Measurements from ENCODE around the gene UHRF1. TPM values are rescaled to one million over a fixed set of nuclear protein-coding genes. Genes with fewer than 3 reads are reported as not detected.
"Not testable (repeated sequence)": the region's sequence is repeated elsewhere in the genome, so short reads cannot be mapped to it uniquely, and the experiment has no call there.

UHRF1 gene
- 4.5 TPM for total RNA-seq

- DNase-seq (ENCODE audit: low spot score): no peak
Observed at GRCh38 chr19:4909156-4909896, at the start of gene UHRF1. UHRF1 (plus strand) TSS chr19:4909501; CDS start chr19:4910886, 1,385 bp downstream.

- no peak for DNase-seq (ENCODE audit: low spot score)
Observed at GRCh38 chr19:4859697-4860096, 49.6 kb upstream of the UHRF1 start.

GRCh38 chr19:4861147-4861546 is 48.2 kb upstream of the UHRF1 start:
- peak; percentile 84 for DNase-seq (ENCODE audit: low spot score)

- peak; percentile 51 for DNase-seq (ENCODE audit: low spot score)
Observed at GRCh38 chr19:4866595-4867424, 42.5 kb upstream of the UHRF1 start.

GRCh38 chr19:4867534-4868285 is 41.6 kb upstream of the UHRF1 start, which contains the start of gene PLIN3:
PLIN3 (minus strand) TSS chr19:4867667; CDS start chr19:4861394, 6,273 bp downstream.
- peak; percentile 95 for DNase-seq (ENCODE audit: low spot score)

- no peak for DNase-seq (ENCODE audit: low spot score)
Observed at GRCh38 chr19:4868286-4868834, 40.9 kb upstream of the UHRF1 start.

GRCh38 chr19:4870025-4870700 is 39.1 kb upstream of the UHRF1 start:
- no peak for DNase-seq (ENCODE audit: low spot score)

- no peak for DNase-seq (ENCODE audit: low spot score)
Observed at GRCh38 chr19:4871711-4872110, 37.6 kb upstream of the UHRF1 start.

GRCh38 chr19:4873930-4874329 is 35.4 kb upstream of the UHRF1 start:
- DNase-seq (ENCODE audit: low spot score): no peak

- no peak for DNase-seq (ENCODE audit: low spot score)
Observed at GRCh38 chr19:4877753-4878490, 31.4 kb upstream of the UHRF1 start.

GRCh38 chr19:4878491-4878968 is 30.8 kb upstream of the UHRF1 start:
- no peak for DNase-seq (ENCODE audit: low spot score)

- no peak for DNase-seq (ENCODE audit: low spot score)
Observed at GRCh38 chr19:4879041-4879440, 30.3 kb upstream of the UHRF1 start.

- not testable (repeated sequence) for DNase-seq (ENCODE audit: low spot score)
Observed at GRCh38 chr19:4882874-4883273, 26.4 kb upstream of the UHRF1 start.

- DNase-seq (ENCODE audit: low spot score): not testable (repeated sequence)
Observed at GRCh38 chr19:4884993-4885392, 24.3 kb upstream of the UHRF1 start.

- not testable (repeated sequence) for DNase-seq (ENCODE audit: low spot score)
Observed at GRCh38 chr19:4887803-4888202, 21.5 kb upstream of the UHRF1 start.

- no peak for DNase-seq (ENCODE audit: low spot score)
Observed at GRCh38 chr19:4889034-4889815, 20.1 kb upstream of the UHRF1 start.

- DNase-seq (ENCODE audit: low spot score): no peak
Observed at GRCh38 chr19:4891066-4891465, 18.2 kb upstream of the UHRF1 start.

- not testable (repeated sequence) for DNase-seq (ENCODE audit: low spot score)
Observed at GRCh38 chr19:4892962-4893361, 16.3 kb upstream of the UHRF1 start.

- no peak for DNase-seq (ENCODE audit: low spot score)
Observed at GRCh38 chr19:4896372-4896771, 12.9 kb upstream of the UHRF1 start.

- no peak for DNase-seq (ENCODE audit: low spot score)
Observed at GRCh38 chr19:4897146-4897545, 12.2 kb upstream of the UHRF1 start.
